ENCODE data around the gene TLCD3B. TPM values are rescaled to one million over a fixed set of nuclear protein-coding genes. Genes with fewer than 3 reads are reported as not detected.

Gene TLCD3B
- total and polyA plus RNA-seq, 9 of the 15 experiments (the other 6 are each of a cell fraction or from before 2014, with no cell fraction given) = 0.10 to 0.52 (median 0.23) TPM; not detected in 4

DNA sequence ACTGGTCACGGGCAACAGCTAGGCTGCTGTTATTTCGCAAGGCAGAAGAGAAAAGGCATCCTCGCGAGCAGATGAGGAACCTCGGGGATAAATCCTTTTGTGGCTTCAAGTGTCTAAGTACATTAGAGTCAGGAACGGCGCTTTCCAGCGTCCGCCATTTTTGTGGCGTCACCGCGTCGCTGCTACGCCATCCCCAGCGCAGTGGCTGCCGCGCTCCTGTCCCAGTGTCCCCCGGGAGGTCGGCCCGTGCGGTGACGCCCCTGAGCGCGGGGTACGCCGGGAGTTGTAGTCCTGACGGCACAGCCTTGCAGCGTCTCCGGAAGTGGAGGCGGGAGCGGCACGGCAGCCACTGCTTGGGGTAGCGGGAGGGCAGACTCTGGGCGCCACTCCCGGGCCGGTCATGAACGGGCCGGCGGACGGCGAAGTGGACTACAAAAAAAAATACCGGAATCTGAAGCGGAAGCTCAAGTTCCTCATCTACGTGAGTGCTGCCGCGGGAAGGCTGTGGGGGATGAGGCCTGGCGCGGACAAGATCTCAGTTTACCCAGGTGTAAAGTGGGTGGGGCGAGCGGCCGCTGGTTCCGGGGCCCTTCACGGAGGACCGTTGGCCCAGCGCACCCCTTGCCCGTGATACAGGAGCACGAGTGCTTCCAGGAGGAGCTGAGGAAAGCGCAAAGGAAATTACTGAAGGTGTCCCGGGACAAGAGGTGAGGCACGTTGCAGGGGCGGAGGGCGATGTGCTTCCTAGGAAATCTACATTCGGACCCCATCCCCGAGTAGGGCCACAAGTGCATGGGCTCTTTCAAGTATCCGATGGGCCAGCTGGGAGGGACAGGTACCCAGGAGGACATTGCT lies 34.9 kb downstream of the TLCD3B start, which contains the start of gene INO80E (continued):
- TF ChIP-seq ZNF184 (CRISPR knock-in tag; IDR thresholded peaks at IDR 0.05) (no peak), HDGF (IDR thresholded peaks at IDR 0.05) (no peak), CAMTA2 (CRISPR knock-in tag; conservative IDR thresholded peaks at IDR 0.05) (no peak), CREB1 (IDR thresholded peaks at IDR 0.05) (peak; percentile 98), CREB1 (CRISPR knock-in tag; IDR thresholded peaks at IDR 0.05) (peak; percentile 96), MTF1 (CRISPR knock-in tag; IDR thresholded peaks at IDR 0.05; ENCODE audit: borderline replicate concordance) (no peak), SIRT6 (IDR thresholded peaks at IDR 0.05; ENCODE audit: low read depth, low read length) (no peak), POLR2B (IDR thresholded peaks at IDR 0.05; ENCODE audit: low read depth, partially characterized antibody) (peak; percentile 82), CBX5 (IDR thresholded peaks at IDR 0.05; ENCODE audit: borderline replicate concordance, low read depth) (no peak), OTX1 (CRISPR knock-in tag; IDR thresholded peaks at IDR 0.05) (no peak), TSC22D4 (tag; IDR thresholded peaks at IDR 0.05) (no peak), ZBTB8A (IDR thresholded peaks at IDR 0.05; ENCODE audit: partially characterized antibody) (no peak), NCOA2 (IDR thresholded peaks at IDR 0.05; ENCODE audit: partially characterized antibody in 2 of 2) (no peak), NFXL1 (CRISPR knock-in tag; IDR thresholded peaks at IDR 0.05) (no peak), CREBBP (IDR thresholded peaks at IDR 0.05; ENCODE audit: low read depth, low read length) (no peak), SIN3A (IDR thresholded peaks at IDR 0.05; ENCODE audit: borderline replicate concordance in 2 of 2, control insufficient read depth in 1 of 2, low read depth in 2 of 2, low read length in 2 of 2) (peak in 1 of 2 experiments; percentile 58; a peak in 1 of 4 replicates), ATF3 (IDR thresholded peaks at IDR 0.05) (peak; percentile 60), ATF3 (CRISPR knock-in tag; conservative IDR thresholded peaks at IDR 0.05) (peak; percentile 90)
- TF ChIP-seq, protein P1, sequence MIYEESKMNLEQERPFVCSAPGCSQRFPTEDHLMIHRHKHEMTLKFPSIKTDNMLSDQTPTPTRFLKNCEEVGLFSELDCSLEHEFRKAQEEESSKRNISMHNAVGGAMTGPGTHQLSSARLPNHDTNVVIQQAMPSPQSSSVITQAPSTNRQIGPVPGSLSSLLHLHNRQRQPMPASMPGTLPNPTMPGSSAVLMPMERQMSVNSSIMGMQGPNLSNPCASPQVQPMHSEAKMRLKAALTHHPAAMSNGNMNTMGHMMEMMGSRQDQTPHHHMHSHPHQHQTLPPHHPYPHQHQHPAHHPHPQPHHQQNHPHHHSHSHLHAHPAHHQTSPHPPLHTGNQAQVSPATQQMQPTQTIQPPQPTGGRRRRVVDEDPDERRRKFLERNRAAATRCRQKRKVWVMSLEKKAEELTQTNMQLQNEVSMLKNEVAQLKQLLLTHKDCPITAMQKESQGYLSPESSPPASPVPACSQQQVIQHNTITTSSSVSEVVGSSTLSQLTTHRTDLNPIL (CRISPR knock-in tag; IDR thresholded peaks at IDR 0.05) = no peak
- TF ChIP-seq, protein P2, sequence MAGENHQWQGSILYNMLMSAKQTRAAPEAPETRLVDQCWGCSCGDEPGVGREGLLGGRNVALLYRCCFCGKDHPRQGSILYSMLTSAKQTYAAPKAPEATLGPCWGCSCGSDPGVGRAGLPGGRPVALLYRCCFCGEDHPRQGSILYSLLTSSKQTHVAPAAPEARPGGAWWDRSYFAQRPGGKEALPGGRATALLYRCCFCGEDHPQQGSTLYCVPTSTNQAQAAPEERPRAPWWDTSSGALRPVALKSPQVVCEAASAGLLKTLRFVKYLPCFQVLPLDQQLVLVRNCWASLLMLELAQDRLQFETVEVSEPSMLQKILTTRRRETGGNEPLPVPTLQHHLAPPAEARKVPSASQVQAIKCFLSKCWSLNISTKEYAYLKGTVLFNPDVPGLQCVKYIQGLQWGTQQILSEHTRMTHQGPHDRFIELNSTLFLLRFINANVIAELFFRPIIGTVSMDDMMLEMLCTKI (IDR thresholded peaks at IDR 0.05; ENCODE audit: partially characterized antibody) = no peak
- TF ChIP-seq, protein P3, sequence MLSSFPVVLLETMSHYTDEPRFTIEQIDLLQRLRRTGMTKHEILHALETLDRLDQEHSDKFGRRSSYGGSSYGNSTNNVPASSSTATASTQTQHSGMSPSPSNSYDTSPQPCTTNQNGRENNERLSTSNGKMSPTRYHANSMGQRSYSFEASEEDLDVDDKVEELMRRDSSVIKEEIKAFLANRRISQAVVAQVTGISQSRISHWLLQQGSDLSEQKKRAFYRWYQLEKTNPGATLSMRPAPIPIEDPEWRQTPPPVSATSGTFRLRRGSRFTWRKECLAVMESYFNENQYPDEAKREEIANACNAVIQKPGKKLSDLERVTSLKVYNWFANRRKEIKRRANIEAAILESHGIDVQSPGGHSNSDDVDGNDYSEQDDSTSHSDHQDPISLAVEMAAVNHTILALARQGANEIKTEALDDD (IDR thresholded peaks at IDR 0.05) = no peak

Measured in K562 (cell line).